Measurements from ENCODE around the gene TNS2.

Gene TNS2

GRCh38 chr12:53056296-53056695, 6.4 kb downstream of the TNS2 start:
- DNase-seq (ENCODE audit: low spot score) (no peak), FAIRE-seq (no peak)

GRCh38 chr12:53056901-53057300, 7.0 kb downstream of the TNS2 start:
- FAIRE-seq (no peak), DNase-seq (ENCODE audit: low spot score) (no peak)

GRCh38 chr12:53057816-53058500, 8.1 kb downstream of the TNS2 start:
- FAIRE-seq = no peak
- DNase-seq (ENCODE audit: low spot score) = no peak

GRCh38 chr12:53058674-53059433, 9.0 kb downstream of the TNS2 start:
- no peak for FAIRE-seq
- DNase-seq (ENCODE audit: low spot score) = no peak

- FAIRE-seq (no peak), DNase-seq (ENCODE audit: low spot score) (no peak)
Observed at GRCh38 chr12:53059434-53060063, 9.7 kb downstream of the TNS2 start.

- FAIRE-seq (no peak), DNase-seq (ENCODE audit: low spot score) (no peak)
Observed at GRCh38 chr12:53060064-53060720, 10.3 kb downstream of the TNS2 start.

GRCh38 chr12:53060721-53061276, 10.9 kb downstream of the TNS2 start:
- DNase-seq (ENCODE audit: low spot score) (no peak), FAIRE-seq (no peak)

GRCh38 chr12:53061404-53062010, 11.6 kb downstream of the TNS2 start:
- no peak for DNase-seq (ENCODE audit: low spot score)
- no peak for FAIRE-seq

GRCh38 chr12:53062011-53062961, 12.4 kb downstream of the TNS2 start:
- FAIRE-seq (no peak), DNase-seq (ENCODE audit: low spot score) (no peak)

- no peak for FAIRE-seq
- DNase-seq (ENCODE audit: low spot score) = no peak
Observed at GRCh38 chr12:53062977-53063707, 13.3 kb downstream of the TNS2 start.

GRCh38 chr12:53063708-53064612, 14.1 kb downstream of the TNS2 start:
- FAIRE-seq (peak; percentile 56), DNase-seq (ENCODE audit: low spot score) (no peak)

- FAIRE-seq (no peak), DNase-seq (ENCODE audit: low spot score) (no peak)
Observed at GRCh38 chr12:53064613-53065436, 15.0 kb downstream of the TNS2 start.

GRCh38 chr12:53065470-53065869, 15.6 kb downstream of the TNS2 start:
- FAIRE-seq (no peak), DNase-seq (ENCODE audit: low spot score) (no peak)

- no peak for FAIRE-seq
- peak; percentile 86 for DNase-seq (ENCODE audit: low spot score)
Observed at GRCh38 chr12:53065975-53066931, 16.4 kb downstream of the TNS2 start.

GRCh38 chr12:53067074-53067992, 17.5 kb downstream of the TNS2 start:
- DNase-seq (ENCODE audit: low spot score) (no peak), FAIRE-seq (no peak)

Measured in urothelium cell line (cell line).